Neural progenitor cell (in vitro differentiated cells): Measurements from ENCODE around the gene LRP2. TPM values are rescaled to one million over a fixed set of nuclear protein-coding genes. Genes with fewer than 3 reads are reported as not detected.

Experiments used
- DNase-seq: peaks from one replicate; pipeline ENCODE4 v3.0.0-alpha.2; 2016; ENCODE audit warnings: low spot score
- H2AFZ ChIP-seq: fragments of 200-600 bp; sonication (generic); replicated peaks from 2 replicates; pipeline ENCODE4 v1.6.1; 2016; ENCODE audit warnings: antibody characterized with exemption
- H3F3A ChIP-seq: fragments of 200-600 bp; sonication (generic); 2 replicates; pipeline ENCODE4 v1.6.1; 2016; ENCODE audit warnings: antibody characterized with exemption, low read depth
- H3K27ac ChIP-seq: fragments of 200-600 bp; sonication (generic); 2 replicates; pipeline ENCODE4 v1.5.1; 2016; ENCODE audit warnings: mild to moderate bottlenecking
- H3K27me3 ChIP-seq: fragments of 200-600 bp; sonication (generic); 2 replicates; pipeline ENCODE4 v1.6.1; 2016; ENCODE audit warnings: mild to moderate bottlenecking, moderate library complexity
- H3K36me3 ChIP-seq: fragments of 200-600 bp; sonication (generic); 2 replicates; pipeline ENCODE4 v1.5.1; 2016
- H3K4me1 ChIP-seq: fragments of 200-600 bp; sonication (generic); 2 replicates; pipeline ENCODE4 v1.6.1; 2016; ENCODE audit warnings: mixed run types
- H3K4me2 ChIP-seq: fragments of 200-600 bp; sonication (generic); 2 replicates; pipeline ENCODE4 v1.6.1; 2016
- H3K4me3 ChIP-seq: fragments of 200-600 bp; sonication (generic); 2 replicates; pipeline ENCODE4 v1.5.1; 2016
- H3K79me2 ChIP-seq: fragments of 200-600 bp; sonication (generic); 2 replicates; pipeline ENCODE4 v1.6.1; 2016; ENCODE audit warnings: low read depth
- H3K9ac ChIP-seq: fragments of 200-600 bp; sonication (generic); 2 replicates; pipeline ENCODE4 v1.6.1; 2016
- H3K9me3 ChIP-seq: fragments of 200-600 bp; sonication (generic); 2 replicates; pipeline ENCODE4 v1.5.1; 2016; ENCODE audit warnings: low read depth
- H4K20me1 ChIP-seq: fragments of 200-600 bp; sonication (generic); 2 replicates; pipeline ENCODE4 v1.6.1; 2016; ENCODE audit warnings: low read depth
- H3K27ac Mint-ChIP-seq: 3 replicates; pipeline ENCODE4 v1.8.0; 2021; ENCODE audit warnings: mixed read lengths
- H3K27me3 Mint-ChIP-seq: 2 replicates; pipeline ENCODE4 v1.8.0; 2022; ENCODE audit warnings: low read depth, mild to moderate bottlenecking, inconsistent platforms, moderate library complexity, mixed read lengths; ENCODE audit not compliant: insufficient read depth
- H3K36me3 Mint-ChIP-seq: 3 replicates; pipeline ENCODE4 v1.8.0; 2021; ENCODE audit warnings: mixed read lengths
- H3K4me1 Mint-ChIP-seq: 3 replicates; pipeline ENCODE4 v1.8.0; 2021; ENCODE audit warnings: mixed read lengths
- H3K4me3 Mint-ChIP-seq: 3 replicates; pipeline ENCODE4 v1.8.0; 2021; ENCODE audit warnings: mild to moderate bottlenecking, moderate library complexity, mixed read lengths
- H3K9me3 Mint-ChIP-seq: 3 replicates; pipeline ENCODE4 v1.8.0; 2020; ENCODE audit warnings: mixed read lengths
- EZH2 ChIP-seq: fragments of 200-600 bp; sonication (generic); IDR thresholded peaks from 2 replicates; pipeline ENCODE4 v1.6.1; 2017; ENCODE audit warnings: antibody characterized with exemption, mild to moderate bottlenecking, moderate library complexity
- EZH2phosphoT487 ChIP-seq: fragments of 200-600 bp; sonication (generic); IDR thresholded peaks from 2 replicates; pipeline ENCODE4 v1.6.1; 2017; ENCODE audit warnings: antibody characterized with exemption
- total RNA-seq: library from RNA; depleted of rRNA; stranded (reverse); fragments of >200 nt; gene quantifications from 2 replicates; pipeline ENCODE4 v1.2.3, GENCODE V29; 2015; ENCODE audit warnings: low replicate concordance
- TF ChIP-seq, protein P1 (sequence below): fragments of 200-600 bp; sonication (generic); IDR thresholded peaks from 2 replicates; pipeline ENCODE4 v1.5.1; 2017; ENCODE audit warnings: antibody characterized with exemption, mild to moderate bottlenecking

Gene LRP2
- total RNA-seq, 1 donor from 2014 or later: 143 TPM

DNA sequence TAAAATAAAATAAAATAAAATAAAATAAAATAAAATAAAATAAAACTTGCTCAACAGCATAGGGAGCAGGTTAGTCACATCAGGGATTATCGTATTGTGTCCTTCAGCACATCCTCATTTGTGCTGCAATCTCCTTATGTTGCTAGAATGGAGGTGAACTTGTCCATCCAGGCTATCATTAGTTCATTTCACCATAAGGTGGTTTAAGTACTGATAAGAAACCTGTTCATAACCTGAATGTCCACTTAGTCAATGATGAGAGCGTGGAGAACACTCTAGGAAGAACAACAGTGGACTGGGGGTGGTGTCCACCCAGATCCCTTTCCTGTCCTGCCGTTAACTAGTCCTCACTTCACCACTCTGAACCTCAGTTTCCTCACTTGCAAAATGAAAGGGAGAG lies 271.1 kb downstream of the LRP2 start:
- Histone ChIP-seq H3K4me3 (no peak overlapping the region), H3K9ac (no peak overlapping the region), H3F3A (no peaks in the 10 kb centered on the region), H3K27ac (no peak overlapping the region), H3K4me1 (no peaks in the 10 kb centered on the region), H4K20me1 (no peaks in the 10 kb centered on the region), H3K9me3 (no peaks in the 10 kb centered on the region), H3K36me3 (no peaks in the 10 kb centered on the region), H3K79me2 (no peaks in the 10 kb centered on the region), H3K4me2 (no peak overlapping the region), H3K27me3 (peaks cover 66% of the 10 kb centered on the region), H2AFZ (no peak overlapping the region)
- Mint-ChIP-seq H3K27ac (no peak overlapping the region), H3K4me3 (no peak overlapping the region), H3K27me3 (peaks cover 2% of the 10 kb centered on the region), H3K9me3 (no peaks in the 10 kb centered on the region), H3K4me1 (peaks cover 7% of the 10 kb centered on the region), H3K36me3 (no peaks in the 10 kb centered on the region)
- no peak for DNase-seq
- TF ChIP-seq EZH2: no peak

DNA sequence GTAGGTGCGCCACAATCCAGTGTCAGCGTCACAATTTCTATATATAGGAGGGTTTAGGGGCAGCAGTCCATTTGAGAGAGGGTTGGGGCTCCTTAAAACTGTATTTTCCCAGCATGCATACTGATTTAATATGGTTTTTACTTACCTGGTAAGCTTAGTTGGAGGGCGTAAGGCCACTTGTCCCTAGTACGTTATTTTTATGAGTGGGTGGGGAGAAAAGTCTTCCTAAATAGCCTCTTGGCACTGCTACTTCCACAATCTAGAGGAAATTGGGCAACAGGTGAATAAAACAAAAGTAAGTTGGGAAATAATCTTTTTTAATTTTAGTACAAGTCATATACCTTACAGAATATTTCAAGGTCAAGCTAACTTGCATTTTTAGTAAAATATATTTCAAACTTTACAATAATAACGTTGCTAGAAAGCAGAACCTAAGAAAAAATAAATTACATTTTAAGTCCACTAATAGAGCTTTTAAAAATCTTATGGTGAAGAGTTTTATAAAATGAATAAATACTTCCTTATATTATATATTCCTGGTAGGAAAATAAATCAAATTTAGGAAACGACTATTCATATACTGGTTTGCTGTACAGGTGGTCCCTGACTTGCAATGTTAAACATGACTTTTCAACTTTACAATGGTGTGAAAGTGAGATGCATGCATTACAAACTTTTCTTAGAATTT lies 272.1 kb downstream of the LRP2 start:
- peaks cover 2% of the 10 kb centered on the region for H3K27me3 Mint-ChIP-seq
- no peaks in the 10 kb centered on the region for H4K20me1 ChIP-seq
- TF ChIP-seq, protein P1, sequence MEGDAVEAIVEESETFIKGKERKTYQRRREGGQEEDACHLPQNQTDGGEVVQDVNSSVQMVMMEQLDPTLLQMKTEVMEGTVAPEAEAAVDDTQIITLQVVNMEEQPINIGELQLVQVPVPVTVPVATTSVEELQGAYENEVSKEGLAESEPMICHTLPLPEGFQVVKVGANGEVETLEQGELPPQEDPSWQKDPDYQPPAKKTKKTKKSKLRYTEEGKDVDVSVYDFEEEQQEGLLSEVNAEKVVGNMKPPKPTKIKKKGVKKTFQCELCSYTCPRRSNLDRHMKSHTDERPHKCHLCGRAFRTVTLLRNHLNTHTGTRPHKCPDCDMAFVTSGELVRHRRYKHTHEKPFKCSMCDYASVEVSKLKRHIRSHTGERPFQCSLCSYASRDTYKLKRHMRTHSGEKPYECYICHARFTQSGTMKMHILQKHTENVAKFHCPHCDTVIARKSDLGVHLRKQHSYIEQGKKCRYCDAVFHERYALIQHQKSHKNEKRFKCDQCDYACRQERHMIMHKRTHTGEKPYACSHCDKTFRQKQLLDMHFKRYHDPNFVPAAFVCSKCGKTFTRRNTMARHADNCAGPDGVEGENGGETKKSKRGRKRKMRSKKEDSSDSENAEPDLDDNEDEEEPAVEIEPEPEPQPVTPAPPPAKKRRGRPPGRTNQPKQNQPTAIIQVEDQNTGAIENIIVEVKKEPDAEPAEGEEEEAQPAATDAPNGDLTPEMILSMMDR: no peak
- TF ChIP-seq EZH2 (no peak), EZH2phosphoT487 (no peak)
- H3K9me3 Mint-ChIP-seq: no peaks in the 10 kb centered on the region
- no peaks in the 10 kb centered on the region for H3K36me3 Mint-ChIP-seq
- no peak overlapping the region for H3K27ac ChIP-seq
- H3K4me2 ChIP-seq: no peak overlapping the region
- no peaks in the 10 kb centered on the region for H3F3A ChIP-seq
- H3K9ac ChIP-seq: no peak overlapping the region
- H3K9me3 ChIP-seq: no peaks in the 10 kb centered on the region
- no peak overlapping the region for H2AFZ ChIP-seq
- no peak for DNase-seq
- H3K27ac Mint-ChIP-seq: no peak overlapping the region
- H3K4me3 ChIP-seq: no peak overlapping the region
- H3K4me1 ChIP-seq: no peaks in the 10 kb centered on the region
- no peak overlapping the region for H3K4me3 Mint-ChIP-seq
- H3K36me3 ChIP-seq: no peaks in the 10 kb centered on the region
- H3K27me3 ChIP-seq: peaks cover 56% of the 10 kb centered on the region
- H3K4me1 Mint-ChIP-seq: peaks cover 7% of the 10 kb centered on the region
- H3K79me2 ChIP-seq: no peaks in the 10 kb centered on the region

DNA sequence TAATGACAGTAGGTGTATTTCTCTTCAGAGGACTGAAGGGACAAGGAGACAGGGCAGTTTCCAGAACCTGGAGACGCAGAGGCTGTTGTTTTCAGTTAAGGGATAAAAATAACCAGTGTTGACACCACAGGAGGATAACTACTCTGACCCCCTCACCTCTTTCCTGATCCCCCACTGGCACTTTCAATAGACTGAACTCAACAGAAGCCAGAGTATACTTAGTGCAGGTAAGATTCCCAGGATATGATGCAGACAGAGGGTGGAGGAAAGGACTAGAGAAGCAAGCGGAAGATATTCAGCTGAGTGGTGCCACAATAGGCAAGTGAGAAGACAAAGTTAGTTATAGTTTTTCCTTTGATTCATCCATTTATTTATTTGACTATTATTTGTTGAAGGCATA lies 273.2 kb downstream of the LRP2 start:
- H3K4me3 Mint-ChIP-seq: no peak overlapping the region
- peaks cover 7% of the 10 kb centered on the region for H3K4me1 Mint-ChIP-seq
- no peak overlapping the region for H3K4me3 ChIP-seq
- peaks cover 2% of the 10 kb centered on the region for H3K27me3 Mint-ChIP-seq
- H3K27ac ChIP-seq: no peak overlapping the region
- no peaks in the 10 kb centered on the region for H3K9me3 ChIP-seq
- H4K20me1 ChIP-seq: no peaks in the 10 kb centered on the region
- H3K79me2 ChIP-seq: no peaks in the 10 kb centered on the region
- H3F3A ChIP-seq: no peaks in the 10 kb centered on the region
- H3K9me3 Mint-ChIP-seq: peaks cover 4% of the 10 kb centered on the region
- no peaks in the 10 kb centered on the region for H3K36me3 ChIP-seq
- peaks cover 45% of the 10 kb centered on the region for H3K27me3 ChIP-seq
- no peak for DNase-seq
- no peak overlapping the region for H3K4me2 ChIP-seq
- no peaks in the 10 kb centered on the region for H3K36me3 Mint-ChIP-seq
- no peak overlapping the region for H3K9ac ChIP-seq
- no peaks in the 10 kb centered on the region for H3K4me1 ChIP-seq
- H2AFZ ChIP-seq: no peak overlapping the region
- TF ChIP-seq EZH2phosphoT487: no peak
- TF ChIP-seq, protein P1: no peak
- TF ChIP-seq EZH2: no peak
- H3K27ac Mint-ChIP-seq: no peak overlapping the region

DNA sequence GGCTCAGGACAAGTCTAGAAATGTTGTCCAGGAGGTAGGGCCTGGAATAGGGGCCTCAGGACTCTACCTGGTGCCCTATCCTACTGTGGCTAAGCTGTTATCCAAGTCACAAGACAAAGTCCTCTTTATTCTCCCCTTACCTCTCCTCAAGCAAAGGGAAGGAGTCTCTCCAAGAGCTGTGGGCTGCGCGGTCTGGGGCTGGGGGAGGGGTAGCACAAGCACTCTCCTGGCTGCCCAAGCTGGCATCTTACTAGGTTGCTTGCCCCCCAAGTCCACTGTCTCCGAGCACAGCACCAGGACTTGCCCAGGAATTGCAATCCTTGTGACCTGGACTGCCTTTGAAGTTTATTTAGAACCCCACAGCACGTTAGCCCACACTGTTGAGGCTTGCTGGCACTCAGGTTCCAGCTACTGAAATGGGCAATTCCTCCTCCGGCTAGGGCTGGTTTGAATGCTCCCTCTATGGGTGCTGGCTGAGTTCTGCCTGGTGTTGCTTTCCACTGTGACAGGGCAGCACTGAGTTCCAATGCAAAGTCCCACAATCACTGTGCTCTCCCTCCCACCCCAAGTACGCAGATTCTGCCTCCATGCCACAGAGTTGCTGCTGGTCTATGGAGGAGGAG lies 274.5 kb downstream of the LRP2 start:
- Mint-ChIP-seq H3K27ac (no peak overlapping the region), H3K36me3 (no peaks in the 10 kb centered on the region), H3K9me3 (peaks cover 4% of the 10 kb centered on the region), H3K4me1 (peaks cover 7% of the 10 kb centered on the region), H3K4me3 (no peak overlapping the region), H3K27me3 (peaks cover 2% of the 10 kb centered on the region)
- Histone ChIP-seq H3K9ac (no peak overlapping the region), H3K27ac (no peak overlapping the region), H3K36me3 (no peaks in the 10 kb centered on the region), H3K27me3 (peaks cover 32% of the 10 kb centered on the region), H2AFZ (peak overlapping the region; percentile 30), H3K4me1 (no peaks in the 10 kb centered on the region), H3F3A (no peaks in the 10 kb centered on the region), H4K20me1 (no peaks in the 10 kb centered on the region), H3K4me3 (no peak overlapping the region), H3K79me2 (no peaks in the 10 kb centered on the region), H3K4me2 (no peak overlapping the region), H3K9me3 (no peaks in the 10 kb centered on the region)
- no peak for DNase-seq
- TF ChIP-seq EZH2phosphoT487 (no peak), EZH2 (no peak)
- TF ChIP-seq, protein P1: peak; percentile 6
